Hindlimb muscle (tissue), 1 donor: Measurements from ENCODE around the gene COA5. TPM values are rescaled to one million over a fixed set of nuclear protein-coding genes. Genes with fewer than 3 reads are reported as not detected.
A peak's percentile ranks its signal among the peaks of the same experiment; 100 is the strongest.

Source experiments
- DNase-seq: peaks from one replicate; pipeline ENCODE4 v3.0.0-alpha.2; 2013
- polyA plus RNA-seq: library from polyadenylated mRNA; unstranded; fragments of 120-200 nt; gene quantifications from one replicate; pipeline ENCODE4 v1.2.1, GENCODE V29; 2013; ENCODE audit not compliant: insufficient read length

The COA5 gene
- polyA plus RNA-seq, result 41.0 TPM

- peak; percentile 93 for DNase-seq
Measured at GRCh38 chr2:98608116-98608961, at the start of gene COA5, which contains the start of gene UNC50. COA5 (minus strand) TSS chr2:98608512; CDS start chr2:98608405, 107 bp downstream. UNC50 (plus strand) TSS chr2:98608589; CDS start chr2:98609760, 1,171 bp downstream.

GRCh38 chr2:98656800-98657199 is 48.5 kb upstream of the COA5 start:
- no peak for DNase-seq

- DNase-seq, result no peak
Measured at GRCh38 chr2:98654699-98655495, 46.6 kb upstream of the COA5 start.

- DNase-seq, result no peak
Measured at GRCh38 chr2:98650998-98651397, 42.7 kb upstream of the COA5 start.

- no peak for DNase-seq
Measured at GRCh38 chr2:98649992-98650375, 41.7 kb upstream of the COA5 start.

- DNase-seq, result peak; percentile 72
Measured at GRCh38 chr2:98649135-98649991, 41.1 kb upstream of the COA5 start.

DNA sequence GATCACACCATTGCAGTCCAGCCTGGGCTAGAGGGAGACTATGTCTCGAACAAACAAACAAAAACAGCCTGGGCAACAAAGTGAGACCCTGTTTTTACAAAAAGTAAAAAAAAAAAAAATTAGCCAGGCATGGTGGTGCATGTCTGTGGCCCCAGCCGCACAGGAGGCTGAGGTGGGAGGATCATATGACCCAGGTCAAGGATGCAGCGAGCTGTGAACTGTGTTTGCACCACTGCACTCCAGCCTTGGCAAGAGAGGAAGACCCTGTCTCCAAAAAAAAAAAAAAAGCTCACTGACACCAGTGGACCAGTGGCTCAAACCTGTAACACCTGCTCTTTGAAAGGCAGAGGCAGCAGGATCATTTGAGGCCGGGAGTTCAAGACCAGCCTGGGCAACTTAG is 40.1 kb upstream of the COA5 start:
- DNase-seq, result no peak

DNA sequence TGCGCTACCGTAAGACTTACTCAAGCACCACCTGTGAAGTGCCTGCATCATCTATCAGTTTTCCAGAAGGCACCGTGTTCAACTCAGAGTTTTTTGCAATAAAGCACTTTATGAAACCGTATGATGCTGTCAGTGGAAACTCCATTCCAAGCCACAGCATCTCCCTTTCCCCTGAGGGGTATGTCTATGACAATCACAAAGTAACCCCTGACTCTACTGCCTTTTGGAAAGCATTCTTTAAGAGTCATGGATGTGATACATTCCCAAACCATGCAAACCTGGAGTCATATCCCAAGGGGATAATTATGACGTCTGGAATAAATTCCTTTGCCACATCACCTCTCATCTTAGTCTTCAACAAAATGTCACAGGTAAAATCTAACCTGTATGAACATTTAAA is 39.3 kb upstream of the COA5 start:
- DNase-seq, result no peak

DNA sequence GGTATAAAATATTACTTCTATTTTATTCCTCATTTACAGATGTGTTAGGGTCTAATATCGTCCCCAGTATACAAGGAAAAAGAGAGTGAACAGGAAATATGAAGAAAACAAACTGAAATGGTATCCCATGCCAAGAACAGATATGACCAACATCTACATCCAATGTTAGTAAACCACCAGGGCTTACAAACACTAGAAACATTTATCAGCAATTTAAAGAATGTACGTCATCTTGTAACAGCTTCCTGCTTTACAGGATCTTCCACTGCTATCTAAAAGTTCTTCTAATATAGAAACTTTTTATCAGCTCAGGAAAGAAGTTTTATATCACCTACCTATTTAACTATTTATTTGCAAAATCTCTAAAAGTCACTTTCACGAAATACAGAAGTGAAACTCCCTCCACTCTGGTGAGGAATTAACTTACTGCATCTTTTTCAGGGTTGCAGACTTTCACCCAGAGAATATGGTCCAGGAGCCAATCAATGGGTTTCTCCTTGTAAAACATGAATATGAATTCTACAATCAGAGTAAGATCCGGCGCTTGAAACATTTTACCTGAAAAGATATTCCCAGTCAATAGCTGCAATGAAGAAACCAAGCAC is 35.3 kb upstream of the COA5 start:
- DNase-seq, result no peak

GRCh38 chr2:98637401-98638147 is 29.3 kb upstream of the COA5 start:
- DNase-seq, result no peak

DNA sequence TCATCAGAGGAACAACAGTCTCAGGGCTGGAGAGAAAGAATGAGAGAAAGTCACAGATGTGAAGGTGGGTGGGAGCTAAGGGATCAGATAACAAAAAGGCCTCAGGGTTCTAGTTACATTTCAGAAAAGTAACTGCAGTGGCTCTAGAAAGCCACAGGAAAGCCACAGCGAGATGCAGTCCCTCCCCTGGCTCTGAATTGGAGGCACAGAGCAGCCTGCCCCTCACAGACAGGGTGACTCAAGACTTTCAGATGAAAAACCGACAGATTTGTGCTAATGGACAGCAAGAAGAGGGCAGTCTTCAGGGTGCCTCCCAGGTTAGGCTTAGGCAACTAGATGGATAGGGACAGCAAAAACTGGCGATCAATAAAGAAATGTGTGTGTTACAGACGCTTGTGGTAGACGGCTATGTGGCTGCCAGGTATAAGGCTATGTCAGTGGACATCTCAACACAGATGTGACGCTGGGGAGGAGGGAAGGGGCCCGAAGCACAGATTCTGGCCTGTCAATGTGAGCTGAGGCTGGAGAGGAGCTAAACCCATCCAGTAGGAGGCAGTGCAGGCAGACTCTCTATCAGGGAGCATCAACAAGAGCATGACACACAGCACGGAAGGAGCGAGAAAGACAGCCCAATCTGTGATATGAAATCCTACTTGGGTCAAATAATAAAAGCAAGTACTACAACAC is 26.2 kb upstream of the COA5 start:
- no peak for DNase-seq

- no peak for DNase-seq
Measured at GRCh38 chr2:98632351-98632750, 24.0 kb upstream of the COA5 start.

DNA sequence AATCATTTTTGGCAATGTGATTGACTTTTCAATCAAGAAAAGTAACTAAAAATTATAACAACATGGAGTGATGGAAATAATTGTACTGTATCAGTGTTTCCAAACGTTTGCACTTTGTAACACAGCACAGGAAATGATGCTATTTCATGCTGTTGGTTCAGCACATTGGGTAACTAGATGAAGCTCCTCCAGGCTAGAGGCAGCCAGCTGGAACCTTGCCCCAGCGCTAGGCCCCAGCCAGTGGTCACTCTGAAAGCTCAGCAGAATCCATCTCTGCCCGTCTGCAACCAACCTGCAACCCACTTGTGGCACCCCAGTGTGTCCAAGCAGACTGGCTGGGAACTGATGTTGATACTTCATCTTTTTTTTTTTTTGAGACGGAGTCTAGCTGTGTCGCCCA is 15.3 kb upstream of the COA5 start:
- no peak for DNase-seq

GRCh38 chr2:98617149-98617548 is 8.8 kb upstream of the COA5 start:
- DNase-seq, result no peak

DNA sequence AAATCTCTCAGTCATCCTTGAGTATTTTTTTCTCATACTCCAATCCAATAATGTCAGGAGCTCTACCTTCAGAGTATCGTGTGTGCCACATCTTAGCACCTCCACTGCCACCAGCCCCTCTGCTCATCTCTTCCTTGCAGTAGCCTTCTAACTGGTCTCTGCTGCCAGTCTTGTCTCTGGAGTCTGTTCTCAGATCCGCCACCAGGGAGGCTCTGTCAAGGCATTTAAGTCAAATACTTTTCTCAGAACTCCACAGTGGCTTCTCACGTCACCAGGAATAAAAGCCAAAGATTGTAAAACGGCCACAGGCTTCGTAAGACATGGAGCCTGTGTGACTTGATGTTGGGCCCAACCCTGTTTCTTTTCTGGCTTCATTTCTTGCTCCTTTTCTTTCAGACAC is 7.2 kb upstream of the COA5 start:
- no peak for DNase-seq

- no peak for DNase-seq
Measured at GRCh38 chr2:98614024-98614739, 5.9 kb upstream of the COA5 start.

- peak; percentile 17 for DNase-seq
Measured at GRCh38 chr2:98608962-98609604, 771 bp upstream of the COA5 start.

- no peak for DNase-seq
Measured at GRCh38 chr2:98607741-98608115, 584 bp downstream of the COA5 start.

DNA sequence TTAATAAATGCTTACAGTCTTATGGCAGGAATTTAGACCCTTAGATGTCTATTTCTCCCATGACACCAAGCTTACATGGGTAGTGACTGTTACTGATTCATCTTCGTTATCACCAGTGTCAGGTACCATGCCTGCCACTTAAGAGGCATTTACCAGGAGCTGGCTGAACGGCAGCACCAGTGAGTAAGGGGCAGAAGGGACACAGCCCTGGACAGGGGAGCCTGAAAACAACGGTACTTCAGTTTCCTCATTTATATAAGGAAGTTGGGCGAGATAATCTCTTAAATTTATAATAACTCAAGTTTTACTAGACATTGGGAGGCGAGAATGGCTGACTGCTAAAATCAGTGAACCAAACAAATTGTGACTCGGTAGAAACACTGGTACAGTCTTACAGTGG is 1.2 kb downstream of the COA5 start:
- DNase-seq, result no peak

DNA sequence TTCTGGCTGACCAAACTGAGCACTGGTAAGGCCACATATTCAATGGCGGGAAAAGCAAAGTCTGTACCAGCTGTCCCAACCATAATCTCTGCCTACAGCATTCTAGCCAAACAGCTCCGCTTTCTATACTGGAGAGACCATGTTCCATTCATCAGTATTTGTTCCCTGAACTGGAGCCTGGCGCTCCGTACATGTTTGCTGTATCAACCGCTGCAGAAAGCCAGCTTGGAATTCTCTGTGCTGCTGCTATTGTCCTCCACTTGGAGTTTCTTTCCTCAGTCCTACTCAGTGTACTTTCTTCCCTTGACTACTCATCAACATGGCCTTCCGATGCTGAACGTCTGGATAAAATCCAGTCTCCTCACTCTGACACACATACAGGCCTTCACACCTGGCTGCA is 1.9 kb downstream of the COA5 start:
- no peak for DNase-seq
